Stimulated activated CD8-positive, alpha-beta memory T cell treated with anti-CD3 and anti-CD28 coated beads, Interleukin-4, amount 100 ng/mL, for 1 hour (primary cell): ENCODE results near the gene SLC35F4.
"Not testable (repeated sequence)": the region's sequence is repeated elsewhere in the genome, so short reads cannot be mapped to it uniquely, and the experiment has no call there.

Source experiments
- DNase-seq, 2 donors: peaks; one replicate each; pipeline ENCODE4 v3.0.0-alpha.2; 2020; ENCODE audit warnings: low read depth in 2 of 2, low spot score in 1 of 2

The SLC35F4 gene

GRCh38 chr14:57811998-57812546, 53.8 kb downstream of the SLC35F4 start:
- DNase-seq: no peak

GRCh38 chr14:57809808-57810207, 56.1 kb downstream of the SLC35F4 start:
- no peak for DNase-seq

- DNase-seq: no peak
Observed at GRCh38 chr14:57797160-57797559, 68.7 kb downstream of the SLC35F4 start.

- DNase-seq: no peak
Observed at GRCh38 chr14:57796556-57796955, 69.3 kb downstream of the SLC35F4 start.

GRCh38 chr14:57785058-57785457, 80.8 kb downstream of the SLC35F4 start:
- no peak for DNase-seq

GRCh38 chr14:57771801-57772200, 94.1 kb downstream of the SLC35F4 start:
- no peak for DNase-seq

- DNase-seq: no peak
Observed at GRCh38 chr14:57769863-57770523, 95.9 kb downstream of the SLC35F4 start.

- DNase-seq: no peak
Observed at GRCh38 chr14:57761800-57762199, 104.1 kb downstream of the SLC35F4 start.

GRCh38 chr14:57760896-57761295, 105.0 kb downstream of the SLC35F4 start:
- DNase-seq: no peak

- no peak for DNase-seq
Observed at GRCh38 chr14:57755018-57755521, 110.8 kb downstream of the SLC35F4 start.

GRCh38 chr14:57754527-57754926, 111.4 kb downstream of the SLC35F4 start:
- no peak for DNase-seq

GRCh38 chr14:57753821-57754220, 112.1 kb downstream of the SLC35F4 start:
- no peak for DNase-seq

- DNase-seq: not testable (repeated sequence)
Observed at GRCh38 chr14:57752142-57752695, 113.7 kb downstream of the SLC35F4 start.

- DNase-seq: no peak
Observed at GRCh38 chr14:57751400-57751799, 114.5 kb downstream of the SLC35F4 start.

GRCh38 chr14:57749267-57749666, 116.6 kb downstream of the SLC35F4 start:
- no peak for DNase-seq

- DNase-seq: no peak
Observed at GRCh38 chr14:57748279-57748678, 117.6 kb downstream of the SLC35F4 start.

- no peak for DNase-seq
Observed at GRCh38 chr14:57747036-57747435, 118.9 kb downstream of the SLC35F4 start.

GRCh38 chr14:57746563-57746962, 119.3 kb downstream of the SLC35F4 start:
- DNase-seq: no peak

- no peak for DNase-seq
Observed at GRCh38 chr14:57739516-57739915, 126.4 kb downstream of the SLC35F4 start.

- DNase-seq: no peak
Observed at GRCh38 chr14:57737598-57737997, 128.3 kb downstream of the SLC35F4 start.

GRCh38 chr14:57736391-57736790, 129.5 kb downstream of the SLC35F4 start:
- no peak for DNase-seq

- DNase-seq: no peak
Observed at GRCh38 chr14:57735276-57735675, 130.6 kb downstream of the SLC35F4 start.
